Endothelial cell (in vitro differentiated cells): ENCODE results near the gene RNF183. TPM values are rescaled to one million over a fixed set of nuclear protein-coding genes. Genes with fewer than 3 reads are reported as not detected.

Experiments used
- DNase-seq: peaks from one replicate; pipeline ENCODE4 v3.0.0; 2021; ENCODE audit warnings: low spot score
- H3K27ac Mint-ChIP-seq: one replicate; pipeline ENCODE4 v1.8.0; 2021; ENCODE audit warnings: mixed read lengths, inconsistent platforms; ENCODE audit not compliant: unreplicated experiment
- H3K27me3 Mint-ChIP-seq: one replicate; pipeline ENCODE4 v1.8.0; 2021; ENCODE audit warnings: mild to moderate bottlenecking, moderate library complexity, mixed read lengths, inconsistent platforms; ENCODE audit not compliant: unreplicated experiment
- H3K36me3 Mint-ChIP-seq: one replicate; pipeline ENCODE4 v1.8.0; 2021; ENCODE audit warnings: mild to moderate bottlenecking, low read depth, mixed read lengths, inconsistent platforms; ENCODE audit not compliant: unreplicated experiment
- H3K4me1 Mint-ChIP-seq: one replicate; pipeline ENCODE4 v1.8.0; 2021; ENCODE audit warnings: mild to moderate bottlenecking, mixed read lengths, inconsistent platforms; ENCODE audit not compliant: unreplicated experiment
- H3K4me3 Mint-ChIP-seq: one replicate; pipeline ENCODE4 v1.8.0; 2021; ENCODE audit warnings: mild to moderate bottlenecking, mixed read lengths, inconsistent platforms; ENCODE audit not compliant: unreplicated experiment
- H3K9me3 Mint-ChIP-seq: one replicate; pipeline ENCODE4 v1.8.0; 2021; ENCODE audit warnings: mixed read lengths, inconsistent platforms; ENCODE audit not compliant: unreplicated experiment
- CTCF ChIP-seq: fragments of 200-600 bp; sonication (generic); IDR thresholded peaks from one replicate; pipeline ENCODE4 v1.5.0; 2021; ENCODE audit warnings: antibody characterized with exemption; ENCODE audit not compliant: unreplicated experiment
- total RNA-seq: library from RNA; stranded (reverse); fragmentation: NEBNext Ultra II Directional; extraction: Animal tissue kit (Norgen Biotek cat#: 25700); gene quantifications from one replicate; pipeline ENCODE4 v1.2.1, GENCODE V29; 2021; ENCODE audit not compliant: unreplicated experiment

RNF183 gene
- total RNA-seq, 1 donor from 2014 or later, result not detected

- peaks cover 5% of the 10 kb centered on the region for H3K27me3 Mint-ChIP-seq
- DNase-seq, result no peak
- H3K27ac Mint-ChIP-seq, result no peak overlapping the region
- no peaks in the 10 kb centered on the region for H3K4me1 Mint-ChIP-seq
- TF ChIP-seq CTCF, result no peak
- no peak overlapping the region for H3K4me3 Mint-ChIP-seq
- no peaks in the 10 kb centered on the region for H3K36me3 Mint-ChIP-seq
- H3K9me3 Mint-ChIP-seq, result no peaks in the 10 kb centered on the region
These were observed 40.6 kb upstream of the RNF183 start for GRCh38 chr9:113343732-113344231.

- H3K27ac Mint-ChIP-seq, result no peak overlapping the region
- H3K4me1 Mint-ChIP-seq, result no peaks in the 10 kb centered on the region
- peak overlapping the region; percentile 29 for H3K4me3 Mint-ChIP-seq
- H3K36me3 Mint-ChIP-seq, result no peaks in the 10 kb centered on the region
- peaks cover 5% of the 10 kb centered on the region for H3K27me3 Mint-ChIP-seq
- no peak for TF ChIP-seq CTCF
- no peak for DNase-seq
- H3K9me3 Mint-ChIP-seq, result no peaks in the 10 kb centered on the region
These were observed 38.7 kb upstream of the RNF183 start for GRCh38 chr9:113341712-113342410.

- no peaks in the 10 kb centered on the region for H3K9me3 Mint-ChIP-seq
- no peak for TF ChIP-seq CTCF
- peak within 1 kb of the TSS; percentile 49 for H3K27ac Mint-ChIP-seq
These were observed 37.0 kb upstream of the RNF183 start, which contains the start of gene WDR31 for GRCh38 chr9:113340011-113340699. TSS of gene WDR31 (minus strand) at chr9:113340275. CDS start at chr9:113332022, 8,253 bp downstream.

GRCh38 chr9:113337714-113338113, 34.5 kb upstream of the RNF183 start:
- TF ChIP-seq CTCF, result no peak
- no peaks in the 10 kb centered on the region for H3K36me3 Mint-ChIP-seq
- H3K27ac Mint-ChIP-seq, result no peak overlapping the region
- peaks cover 5% of the 10 kb centered on the region for H3K27me3 Mint-ChIP-seq
- DNase-seq, result no peak
- no peaks in the 10 kb centered on the region for H3K4me1 Mint-ChIP-seq
- H3K9me3 Mint-ChIP-seq, result no peaks in the 10 kb centered on the region
- H3K4me3 Mint-ChIP-seq, result no peak overlapping the region

More at GRCh38 chr9:113340011-113340699, 37.0 kb upstream of the RNF183 start, which contains the start of gene WDR31:
- Mint-ChIP-seq H3K36me3 (no peaks in the 10 kb centered on the region), H3K4me1 (no peaks in the 10 kb centered on the region), H3K27me3 (peaks cover 5% of the 10 kb centered on the region), H3K4me3 (peak within 1 kb of the TSS; percentile 89)
- peak; percentile 83 for DNase-seq

GRCh38 chr9:113331780-113332179, 28.6 kb upstream of the RNF183 start:
- H3K4me1 Mint-ChIP-seq, result peaks cover 8% of the 10 kb centered on the region
- no peak overlapping the region for H3K4me3 Mint-ChIP-seq
- TF ChIP-seq CTCF, result no peak
- H3K36me3 Mint-ChIP-seq, result no peaks in the 10 kb centered on the region
- H3K27ac Mint-ChIP-seq, result no peak overlapping the region
- no peaks in the 10 kb centered on the region for H3K9me3 Mint-ChIP-seq
- no peaks in the 10 kb centered on the region for H3K27me3 Mint-ChIP-seq
- no peak for DNase-seq
